Activated T-helper 9 cell treated with anti-CD3 and anti-CD28 coated beads, Interleukin-2, amount 50 U/mL, for 16 hours (primary cell): Measurements from ENCODE around the gene RAB1A.

Experiments
- DNase-seq: peaks from one replicate; pipeline ENCODE4 v3.0.0-alpha.2; 2020; ENCODE audit warnings: low read depth

The RAB1A gene

GRCh38 chr2:65093211-65093610 lies 36.7 kb downstream of the RAB1A start:
- DNase-seq, result no peak

GRCh38 chr2:65092791-65093190 lies 37.1 kb downstream of the RAB1A start:
- DNase-seq, result no peak

GRCh38 chr2:65085148-65085547 lies 44.8 kb downstream of the RAB1A start:
- DNase-seq, result no peak

GRCh38 chr2:65081232-65081685 lies 48.6 kb downstream of the RAB1A start:
- no peak for DNase-seq

DNA sequence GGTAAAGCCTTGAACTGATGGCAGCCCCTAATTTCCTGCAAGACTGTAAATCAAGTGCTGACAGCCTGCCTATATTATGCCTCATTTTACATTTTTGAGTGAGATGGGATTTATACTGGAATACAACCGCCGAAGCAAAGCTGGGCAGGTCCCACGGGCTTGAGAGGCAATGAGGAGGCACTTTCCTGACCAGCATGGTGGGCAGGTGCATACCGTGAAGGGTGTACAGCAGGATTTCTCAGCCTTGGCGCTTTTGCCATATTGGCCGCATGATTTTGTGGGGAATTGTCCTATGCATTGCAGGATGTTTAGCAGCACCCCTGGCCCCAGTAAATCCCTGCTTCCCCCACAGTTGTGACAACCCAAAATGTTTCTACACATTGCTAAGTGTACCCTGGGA lies 50.9 kb downstream of the RAB1A start:
- DNase-seq, result no peak

DNA sequence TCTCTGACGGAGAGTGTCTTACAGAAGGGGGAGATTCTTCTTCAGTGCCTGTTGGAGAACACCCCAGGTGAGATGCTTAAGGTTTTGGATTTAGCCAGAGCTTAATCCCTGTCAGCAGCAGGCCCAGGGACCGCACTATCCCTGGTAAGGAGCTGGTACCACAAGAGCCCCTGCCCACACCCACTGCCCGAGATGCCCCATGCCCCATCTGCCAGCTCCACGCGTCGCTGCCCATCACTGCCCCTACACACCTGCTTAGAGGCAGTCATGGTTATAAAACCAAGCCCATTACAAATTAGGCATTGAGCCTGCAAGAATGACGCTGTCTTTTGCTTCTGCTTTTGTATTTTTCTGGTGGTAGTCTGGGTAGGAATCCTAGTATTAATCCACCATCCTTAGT lies 52.0 kb downstream of the RAB1A start:
- DNase-seq, result no peak

- no peak for DNase-seq
Observed at GRCh38 chr2:65076345-65076710, 53.6 kb downstream of the RAB1A start.

DNA sequence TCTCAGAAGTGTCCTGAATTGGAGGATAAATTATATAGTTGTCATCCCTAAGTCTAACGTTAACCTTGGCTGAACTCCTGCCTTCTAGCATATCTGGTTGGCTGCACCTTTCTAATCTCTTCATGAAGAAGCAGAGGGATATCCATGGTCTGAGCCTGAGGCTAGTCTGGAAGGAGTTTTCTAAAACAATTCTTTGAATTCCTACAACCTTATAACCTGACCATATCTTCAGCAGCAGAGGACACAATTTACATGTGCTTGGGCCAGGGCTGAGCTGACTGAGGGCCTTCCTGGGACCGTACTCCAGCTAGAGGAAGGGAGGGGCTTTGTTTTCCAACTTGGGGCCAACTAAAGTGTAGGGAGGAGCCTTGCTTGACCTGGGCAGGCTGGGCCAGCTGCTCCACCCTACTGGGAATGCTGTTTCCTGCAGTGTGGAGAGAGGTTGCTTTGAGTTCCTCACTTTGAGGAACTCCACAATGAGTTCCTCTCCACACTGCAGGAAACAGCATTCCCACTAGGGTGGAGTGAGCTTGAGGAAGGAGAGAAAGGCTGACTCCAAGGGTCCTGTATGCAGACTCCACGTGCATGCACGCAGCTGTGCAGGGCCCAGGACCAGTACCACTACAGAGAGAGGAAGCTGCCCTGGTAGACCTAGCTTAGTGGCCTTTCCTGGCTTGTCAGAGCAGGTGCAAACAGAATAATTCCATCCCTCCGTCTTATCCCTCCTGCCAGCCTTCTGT lies 54.1 kb downstream of the RAB1A start:
- no peak for DNase-seq

- DNase-seq, result no peak
Observed at GRCh38 chr2:65075176-65075575, 54.7 kb downstream of the RAB1A start.

- no peak for DNase-seq
Observed at GRCh38 chr2:65073879-65074565, 55.9 kb downstream of the RAB1A start.

GRCh38 chr2:65072181-65072970 lies 57.5 kb downstream of the RAB1A start:
- no peak for DNase-seq

GRCh38 chr2:65071499-65072180 lies 58.3 kb downstream of the RAB1A start:
- no peak for DNase-seq

GRCh38 chr2:65070856-65071255 lies 59.0 kb downstream of the RAB1A start:
- DNase-seq, result no peak

DNA sequence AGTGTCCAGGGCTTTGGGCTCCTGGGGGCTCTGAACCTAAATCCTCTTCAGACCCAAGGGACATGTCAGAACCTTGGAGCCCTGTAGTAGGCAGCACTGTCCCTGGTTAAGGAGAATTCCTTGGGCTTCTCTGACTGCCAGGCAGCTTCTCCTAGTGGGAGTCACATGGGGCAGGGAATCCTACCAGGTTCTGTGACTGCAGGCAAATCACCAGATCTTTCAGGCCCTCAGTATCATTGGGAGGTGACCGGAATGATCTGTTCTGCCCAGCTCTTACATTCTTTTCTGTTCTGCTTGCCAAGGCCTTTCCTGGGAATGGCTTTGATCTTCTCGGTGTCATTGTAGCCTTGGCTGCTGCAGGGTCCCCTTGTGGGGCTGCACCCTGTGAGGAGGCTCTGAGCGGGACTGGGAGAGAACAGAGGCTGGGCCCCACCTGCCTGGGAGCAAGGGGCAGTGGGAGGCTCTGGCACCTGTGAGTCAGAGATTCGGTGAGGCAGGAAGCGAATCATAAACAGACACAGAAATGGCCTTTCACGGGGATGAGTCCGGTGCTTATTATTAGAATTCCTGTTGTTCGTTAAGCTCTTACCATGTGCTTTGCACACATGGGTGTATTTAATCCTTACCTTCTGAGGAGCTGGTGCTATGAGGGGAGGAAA lies 59.6 kb downstream of the RAB1A start:
- DNase-seq, result no peak

- DNase-seq, result no peak
Observed at GRCh38 chr2:65069439-65069824, 60.5 kb downstream of the RAB1A start.

DNA sequence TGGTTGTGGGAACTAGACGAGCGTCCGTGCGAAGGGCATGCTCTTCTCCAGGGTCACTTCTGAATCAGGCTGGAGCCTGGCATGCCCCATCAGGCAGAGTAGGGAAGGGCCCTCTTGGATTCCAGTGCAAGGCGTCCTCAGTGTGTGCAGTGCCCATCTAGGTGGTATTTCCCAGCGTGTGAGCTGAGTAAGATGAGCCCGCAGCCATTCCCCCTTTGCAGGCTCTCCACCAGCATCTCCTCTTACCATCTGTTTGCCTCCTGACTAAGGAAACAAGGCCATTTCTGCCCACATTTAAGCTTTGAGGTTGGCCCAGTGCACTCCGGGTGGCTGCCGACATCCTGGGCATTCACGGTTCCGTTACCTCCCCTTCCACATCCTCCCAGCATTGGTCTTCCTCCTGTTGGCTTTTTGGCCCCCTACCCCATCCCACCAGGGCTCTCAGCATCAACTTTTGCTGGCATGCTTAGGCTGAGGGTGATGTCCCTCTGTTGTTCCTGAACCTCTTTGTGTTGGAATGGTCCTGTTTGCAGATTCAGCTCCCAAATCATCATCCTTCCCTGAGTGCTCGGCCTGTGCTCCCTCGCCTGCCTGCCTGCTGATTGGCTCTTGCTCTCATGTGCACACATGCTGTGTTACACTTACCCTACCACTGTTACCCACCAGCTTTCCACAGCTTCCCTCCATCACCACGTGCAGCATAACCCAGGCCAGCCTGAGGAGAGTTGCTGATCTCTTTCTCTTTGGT lies 61.9 kb downstream of the RAB1A start:
- DNase-seq, result no peak

DNA sequence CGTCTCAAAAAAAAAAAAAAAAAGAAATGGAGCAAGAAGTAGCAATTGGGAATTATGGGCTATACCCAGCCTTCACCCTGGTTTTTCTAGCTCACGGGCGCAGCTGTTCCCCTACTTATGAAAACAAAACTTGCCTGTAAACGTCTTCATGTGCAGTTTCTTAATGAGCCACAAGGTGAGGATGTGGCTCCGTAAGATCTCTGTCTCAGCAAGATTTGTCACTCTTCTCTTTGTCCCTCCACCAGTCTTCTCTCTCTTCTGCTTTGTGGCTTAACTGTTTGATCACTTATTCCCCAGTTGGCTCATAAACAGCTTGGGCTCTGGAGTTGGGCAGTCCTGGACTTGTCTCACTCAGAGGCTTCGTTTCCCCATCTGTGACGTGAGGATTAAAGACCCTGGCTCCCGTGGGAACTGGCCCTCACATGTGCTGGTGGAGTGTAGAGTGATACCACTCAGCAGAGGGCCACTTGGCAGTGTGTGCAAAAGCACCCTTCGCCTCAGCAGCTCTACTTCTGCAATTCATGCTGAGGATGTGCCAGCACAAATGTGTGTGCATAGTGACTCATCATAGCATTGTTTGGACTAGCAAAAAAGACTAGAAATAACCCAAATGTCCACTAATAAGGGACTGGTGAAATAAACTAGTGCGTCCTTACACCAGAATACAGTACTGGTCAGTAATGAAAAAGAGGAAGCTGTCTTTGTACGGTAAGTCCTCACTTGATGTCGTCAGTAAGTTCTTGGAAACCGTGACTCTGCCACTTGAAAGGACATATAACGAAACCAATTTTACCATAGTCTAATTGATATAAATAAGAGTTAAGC lies 65.0 kb downstream of the RAB1A start:
- no peak for DNase-seq

DNA sequence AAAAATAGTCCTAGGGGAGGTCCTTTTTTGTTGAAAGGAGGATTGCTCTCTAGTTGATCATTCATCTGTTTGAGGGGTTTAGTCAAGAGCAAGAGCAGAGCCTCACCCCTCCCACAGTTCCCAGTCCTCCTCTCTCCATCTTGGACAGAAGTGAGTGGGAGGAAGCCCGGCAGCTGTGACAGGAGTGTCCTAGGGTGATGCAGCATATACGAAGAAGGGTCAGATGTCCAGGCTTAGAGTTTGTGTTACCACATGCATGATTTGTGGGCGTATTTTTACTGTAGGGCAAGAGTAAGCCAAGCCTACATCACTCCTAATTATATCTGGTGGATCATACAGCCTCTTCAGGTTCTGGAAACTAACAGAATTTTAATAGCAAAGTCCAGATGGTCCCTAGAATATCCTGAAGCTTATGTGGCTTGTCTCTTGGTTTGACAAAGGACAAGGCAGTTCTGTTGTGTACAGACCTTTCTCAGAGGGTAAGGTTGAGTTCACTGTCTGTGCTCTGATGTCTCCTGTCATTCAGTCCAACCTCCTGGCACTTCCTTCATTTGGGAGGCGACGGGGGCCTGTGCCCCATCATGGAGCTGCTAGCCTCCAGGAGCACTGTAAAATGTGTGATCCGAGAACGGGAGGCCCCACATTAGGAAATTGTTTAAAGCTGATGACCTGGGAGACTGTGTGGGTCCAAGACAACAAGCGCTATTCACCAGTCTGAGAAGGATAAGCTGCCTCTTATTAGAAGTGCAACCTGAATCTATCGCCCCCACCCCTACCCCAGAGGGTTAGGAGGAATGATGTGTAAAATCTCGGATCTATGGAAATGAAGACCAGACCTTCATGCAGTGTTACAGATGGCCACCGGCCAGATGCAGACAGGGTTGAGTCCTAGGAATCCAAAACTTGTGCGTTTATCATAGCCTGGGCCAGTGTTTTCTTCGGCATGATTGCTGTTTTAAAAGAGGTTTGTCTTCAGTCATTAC lies 66.8 kb downstream of the RAB1A start:
- no peak for DNase-seq

- DNase-seq, result no peak
Observed at GRCh38 chr2:65061910-65062339, 68.0 kb downstream of the RAB1A start.
